ENCODE data around the gene WDR59. TPM values are rescaled to one million over a fixed set of nuclear protein-coding genes. Genes with fewer than 3 reads are reported as not detected.
A peak's percentile ranks its signal among the peaks of the same experiment; 100 is the strongest.

The WDR59 gene
- total and polyA plus RNA-seq, 11 donors: 16.0 to 52.2 (median 39.5) TPM

DNA sequence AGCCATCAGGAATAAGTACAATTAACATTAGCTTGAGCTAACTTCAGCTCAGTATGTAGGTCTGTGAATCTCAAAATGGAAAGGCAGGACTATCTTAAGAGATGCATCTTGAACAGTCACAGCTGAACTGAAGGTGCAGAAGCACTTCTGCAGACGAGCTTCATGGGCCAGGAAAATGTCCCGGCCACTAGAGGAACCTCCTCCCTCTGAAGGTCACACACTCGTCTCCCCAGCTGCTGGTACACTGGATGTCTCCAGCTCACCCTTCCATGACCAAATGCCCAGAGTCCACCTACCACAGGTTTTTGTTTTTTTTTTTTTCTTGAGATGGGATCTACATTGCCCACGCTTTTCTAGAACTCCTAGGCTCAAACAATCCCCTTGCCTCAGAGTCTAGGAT lies 33.2 kb downstream of the WDR59 start:
- 49 to 63% (median 58%) methylated on average over 4 of the region's 4 CpGs for WGBS, 4 donors
- H3K36me3 ChIP-seq: peaks cover 0 to 95% (median 69%) of the 10 kb centered on the region in 9 donors
- H3K4me1 ChIP-seq: no peaks in the 10 kb centered on the region
- peak in 2 of 4 donors; percentile 28 to 44 for ATAC-seq
- no peaks in the 10 kb centered on the region for H3K27me3 ChIP-seq
- H3K27ac ChIP-seq: no peak overlapping the region
- H3K9me3 ChIP-seq: no peaks in the 10 kb centered on the region
- TF ChIP-seq, protein P1, sequence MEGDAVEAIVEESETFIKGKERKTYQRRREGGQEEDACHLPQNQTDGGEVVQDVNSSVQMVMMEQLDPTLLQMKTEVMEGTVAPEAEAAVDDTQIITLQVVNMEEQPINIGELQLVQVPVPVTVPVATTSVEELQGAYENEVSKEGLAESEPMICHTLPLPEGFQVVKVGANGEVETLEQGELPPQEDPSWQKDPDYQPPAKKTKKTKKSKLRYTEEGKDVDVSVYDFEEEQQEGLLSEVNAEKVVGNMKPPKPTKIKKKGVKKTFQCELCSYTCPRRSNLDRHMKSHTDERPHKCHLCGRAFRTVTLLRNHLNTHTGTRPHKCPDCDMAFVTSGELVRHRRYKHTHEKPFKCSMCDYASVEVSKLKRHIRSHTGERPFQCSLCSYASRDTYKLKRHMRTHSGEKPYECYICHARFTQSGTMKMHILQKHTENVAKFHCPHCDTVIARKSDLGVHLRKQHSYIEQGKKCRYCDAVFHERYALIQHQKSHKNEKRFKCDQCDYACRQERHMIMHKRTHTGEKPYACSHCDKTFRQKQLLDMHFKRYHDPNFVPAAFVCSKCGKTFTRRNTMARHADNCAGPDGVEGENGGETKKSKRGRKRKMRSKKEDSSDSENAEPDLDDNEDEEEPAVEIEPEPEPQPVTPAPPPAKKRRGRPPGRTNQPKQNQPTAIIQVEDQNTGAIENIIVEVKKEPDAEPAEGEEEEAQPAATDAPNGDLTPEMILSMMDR (IDR thresholded peaks at IDR 0.05): no peak
- no peak for TF ChIP-seq POLR2A (IDR thresholded peaks at IDR 0.05)
- no peak overlapping the region for H3K4me3 ChIP-seq
- intact Hi-C loops (cut with DNase I): no loop called here
- no peak for DNase-seq

DNA sequence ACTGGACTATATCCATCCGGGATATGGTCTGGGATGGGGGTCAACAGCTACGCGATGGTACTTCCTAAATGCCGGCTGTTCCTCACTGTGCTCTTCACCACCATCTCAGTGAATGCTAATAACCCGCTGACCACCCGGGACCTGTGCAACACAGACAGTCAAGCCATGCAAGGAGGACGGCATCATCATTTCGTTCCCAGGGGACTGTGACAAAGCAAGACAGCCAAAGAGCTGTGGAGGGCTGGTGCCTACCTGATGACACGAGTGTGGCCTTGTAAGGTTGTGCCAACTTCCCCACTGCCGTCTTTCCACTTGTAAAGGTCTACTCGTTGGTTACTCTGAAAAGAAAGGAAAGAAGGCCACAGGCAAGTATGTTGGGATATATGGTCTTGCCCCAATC lies 33.7 kb downstream of the WDR59 start:
- 92 to 97% (median 95%) methylated on average over 11 of the region's 11 CpGs for WGBS, 4 donors
- no peak for ATAC-seq

GRCh38 chr16:74950511-74950910 lies 34.4 kb downstream of the WDR59 start:
- WGBS, 4 donors: 91 to 99% (median 98%) methylated on average over 7 of the region's 7 CpGs
- H3K27ac ChIP-seq: no peak overlapping the region
- intact Hi-C loops (cut with DNase I): no loop called here
- no peaks in the 10 kb centered on the region for H3K4me1 ChIP-seq
- H3K27me3 ChIP-seq: no peaks in the 10 kb centered on the region
- H3K36me3 ChIP-seq: peaks cover 0 to 95% (median 66%) of the 10 kb centered on the region in 9 donors
- H3K9me3 ChIP-seq: no peaks in the 10 kb centered on the region
- H3K4me3 ChIP-seq: no peak overlapping the region
- ATAC-seq: no peak
- DNase-seq: no peak
- TF ChIP-seq, protein P1 (IDR thresholded peaks at IDR 0.05): no peak
- TF ChIP-seq POLR2A (IDR thresholded peaks at IDR 0.05): no peak

More for the DNA sequence above, 33.7 kb downstream of the WDR59 start:
- no peaks in the 10 kb centered on the region for H3K9me3 ChIP-seq
- H3K36me3 ChIP-seq: peaks cover 0 to 95% (median 72%) of the 10 kb centered on the region in 9 donors
- intact Hi-C loops (cut with DNase I): no loop called here
- no peaks in the 10 kb centered on the region for H3K4me1 ChIP-seq
- no peak for DNase-seq
- no peak overlapping the region for H3K27ac ChIP-seq
- TF ChIP-seq POLR2A (IDR thresholded peaks at IDR 0.05): no peak
- TF ChIP-seq, protein P1 (IDR thresholded peaks at IDR 0.05): no peak
- no peaks in the 10 kb centered on the region for H3K27me3 ChIP-seq
- no peak overlapping the region for H3K4me3 ChIP-seq

DNA sequence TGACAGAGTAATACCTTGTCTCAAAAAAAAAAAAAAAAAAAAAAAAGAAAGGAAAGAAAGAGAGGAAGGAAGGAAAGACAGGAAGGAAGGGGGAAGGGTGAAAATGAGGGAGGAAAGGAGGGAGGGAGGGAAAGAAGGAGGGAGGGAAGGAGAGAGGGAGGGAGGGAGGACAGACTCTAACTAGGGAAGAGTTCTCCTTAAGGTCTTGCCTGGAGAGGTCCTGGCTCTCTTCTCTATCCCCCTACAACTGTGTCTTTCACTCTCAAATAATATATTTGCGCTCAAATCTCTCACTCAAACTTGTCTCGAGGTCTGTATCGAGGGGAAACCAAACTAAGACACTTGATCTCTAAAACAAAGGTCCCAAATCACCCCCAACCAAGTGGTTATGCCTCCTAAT lies 35.6 kb downstream of the WDR59 start:
- Histone ChIP-seq H3K27ac (no peak overlapping the region), H3K9me3 (no peaks in the 10 kb centered on the region), H3K4me3 (no peak overlapping the region), H3K27me3 (no peaks in the 10 kb centered on the region), H3K36me3 (peaks cover 0 to 92% (median 61%) of the 10 kb centered on the region in 9 donors), H3K4me1 (no peaks in the 10 kb centered on the region)
- DNase-seq: no peak
- TF ChIP-seq, protein P1 (IDR thresholded peaks at IDR 0.05): no peak
- TF ChIP-seq POLR2A (IDR thresholded peaks at IDR 0.05): no peak
- 95 to 98% (median 96%) methylated on average over 3 of the region's 3 CpGs for WGBS, 4 donors
- no peak for ATAC-seq
- intact Hi-C loops (cut with DNase I): no loop called here

All from heart left ventricle (tissue), 16 donors.